Stimulated activated CD8-positive, alpha-beta memory T cell treated with anti-CD3 and anti-CD28 coated beads, Interleukin-4, amount 100 ng/mL, for 1 hour (primary cell): Measurements from ENCODE around the gene DIS3L.
A peak's percentile ranks its signal among the peaks of the same experiment; 100 is the strongest.
"Not testable (repeated sequence)": the region's sequence is repeated elsewhere in the genome, so short reads cannot be mapped to it uniquely, and the experiment has no call there.

Source experiments
- DNase-seq, 2 donors: peaks; one replicate each; pipeline ENCODE4 v3.0.0-alpha.2; 2020; ENCODE audit warnings: low read depth in 2 of 2, low spot score in 1 of 2

DIS3L gene

GRCh38 chr15:66309828-66310227 lies 16.5 kb downstream of the DIS3L start:
- DNase-seq = no peak

DNA sequence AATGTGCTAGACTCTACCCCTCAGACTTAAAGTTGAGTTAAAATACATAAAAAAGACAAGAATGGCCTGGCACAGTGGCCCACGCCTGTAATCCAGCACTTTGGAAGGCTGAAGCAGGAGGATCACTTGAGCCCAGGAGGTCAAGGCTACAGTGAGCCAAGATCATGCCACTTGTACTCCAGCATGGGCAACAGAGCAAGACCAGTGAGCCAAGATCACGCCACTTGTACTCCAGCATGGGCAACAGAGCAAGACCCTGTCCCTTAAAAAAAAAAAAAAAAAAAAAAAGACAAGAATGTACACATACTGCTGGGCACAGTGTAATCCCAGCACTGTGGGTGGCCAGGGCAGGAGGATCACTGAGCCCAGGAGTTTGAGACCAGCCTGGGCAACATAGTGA lies 17.4 kb downstream of the DIS3L start:
- DNase-seq = no peak

- DNase-seq = no peak
Observed at GRCh38 chr15:66312144-66312543, 18.8 kb downstream of the DIS3L start.

DNA sequence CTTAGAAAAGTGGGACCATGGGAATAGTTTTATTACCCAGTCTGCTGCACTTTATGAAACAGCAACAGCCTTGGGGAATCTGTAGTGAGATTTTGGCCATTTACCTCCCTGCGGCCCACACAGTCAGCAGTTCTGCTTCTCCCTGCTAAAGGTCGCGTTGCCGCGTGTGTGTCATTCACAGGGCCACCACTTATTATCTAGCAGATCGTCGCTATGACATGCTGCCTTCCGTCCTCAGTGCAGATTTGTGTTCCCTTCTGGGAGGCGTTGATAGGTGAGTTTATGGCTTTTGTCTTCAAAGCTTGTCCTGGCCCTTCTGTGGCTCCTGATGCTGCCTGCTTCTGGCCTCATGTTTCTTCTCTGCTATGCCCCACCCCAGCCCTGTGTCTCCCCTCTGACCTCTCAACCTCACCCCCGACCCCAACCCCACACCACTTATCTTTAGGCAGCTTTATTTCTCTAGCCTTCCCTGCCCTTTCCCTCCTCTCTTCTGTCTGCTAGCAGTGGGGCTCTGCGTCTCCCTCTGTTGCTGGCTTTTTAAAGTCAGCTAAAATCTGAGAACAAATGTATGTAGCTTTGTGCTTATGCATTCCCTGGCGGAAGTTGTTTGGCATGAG lies 30.1 kb downstream of the DIS3L start:
- no peak for DNase-seq

GRCh38 chr15:66326051-66326450 lies 32.7 kb downstream of the DIS3L start:
- DNase-seq = no peak

GRCh38 chr15:66327736-66328135 lies 34.4 kb downstream of the DIS3L start:
- DNase-seq = no peak

- DNase-seq = no peak
Observed at GRCh38 chr15:66328771-66329170, 35.4 kb downstream of the DIS3L start.

- not testable (repeated sequence) for DNase-seq
Observed at GRCh38 chr15:66348530-66348929, 55.2 kb downstream of the DIS3L start.

DNA sequence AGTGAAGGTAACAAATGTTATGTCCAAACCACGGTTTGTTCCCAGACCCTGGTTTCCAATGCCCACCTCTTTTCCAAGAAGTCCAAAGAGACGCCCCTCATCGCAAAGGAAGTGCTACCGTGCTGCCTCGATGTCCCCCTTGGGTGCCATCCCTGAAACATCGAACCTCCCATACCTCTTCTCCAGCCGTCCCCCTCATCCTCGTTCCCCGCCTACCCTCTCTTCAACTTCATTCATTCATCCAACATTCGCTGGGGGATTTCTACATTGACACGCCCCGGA lies 62.6 kb downstream of the DIS3L start:
- DNase-seq = no peak

- DNase-seq = peak; percentile 93 to 95
Observed at GRCh38 chr15:66356359-66357236, 63.2 kb downstream of the DIS3L start, which contains the start of gene TIPIN. Gene TIPIN, minus strand, starts transcription at chr15:66356685. Its CDS starts 3,738 bp downstream, at chr15:66352947.

DNA sequence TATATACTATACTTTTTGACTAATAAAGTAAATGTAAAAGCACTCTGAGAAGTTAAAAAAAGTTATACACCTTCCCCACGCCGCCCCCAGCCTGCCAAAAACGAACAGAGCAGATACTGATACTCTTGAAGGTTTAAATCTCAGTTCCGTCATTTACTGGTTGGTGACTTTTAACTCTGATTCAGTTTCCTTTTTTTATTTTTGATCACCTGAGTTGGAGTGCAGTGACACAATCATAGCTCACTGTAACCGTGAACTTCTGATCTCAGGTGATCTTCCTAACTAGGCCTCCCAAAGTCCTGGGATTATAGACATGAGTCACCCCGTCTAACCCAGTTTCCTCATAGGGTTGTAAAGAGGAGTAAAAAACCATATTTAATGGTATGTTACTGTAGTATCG lies 66.4 kb downstream of the DIS3L start:
- DNase-seq = no peak

DNA sequence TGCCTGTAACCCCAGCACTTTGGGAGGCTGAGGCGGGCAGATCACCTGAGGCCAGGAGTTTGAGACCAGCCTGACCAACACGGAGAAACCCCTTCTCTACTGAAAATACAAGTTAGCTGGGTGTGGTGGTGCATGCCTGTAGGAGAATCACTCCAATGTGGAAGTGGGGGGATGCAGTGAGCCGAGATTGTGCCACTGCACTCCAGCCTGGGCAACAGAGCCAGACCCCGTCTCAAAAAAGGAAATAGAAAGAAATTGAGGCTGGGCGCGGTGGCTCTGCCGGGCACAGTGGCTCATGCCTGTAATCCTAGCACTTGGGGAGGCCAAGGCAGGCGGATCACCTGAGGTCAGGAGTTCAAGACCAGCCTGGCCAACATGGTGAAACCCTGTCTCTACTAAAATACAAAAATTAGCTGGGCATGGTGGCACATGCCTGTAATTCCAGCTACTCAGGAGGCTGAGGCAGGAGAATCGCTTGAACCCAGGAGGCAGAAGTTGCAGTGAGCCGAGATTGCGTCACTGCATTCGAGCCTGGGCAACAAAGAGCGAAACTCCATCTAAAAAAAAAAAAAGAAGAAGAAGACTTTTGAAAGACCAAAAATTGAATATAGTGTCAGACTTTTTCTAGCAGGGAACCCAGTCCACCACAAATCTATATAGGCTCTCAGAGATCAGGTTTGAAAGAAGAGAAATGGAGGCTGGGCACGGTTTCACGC lies 68.5 kb downstream of the DIS3L start:
- DNase-seq = not testable (repeated sequence)

DNA sequence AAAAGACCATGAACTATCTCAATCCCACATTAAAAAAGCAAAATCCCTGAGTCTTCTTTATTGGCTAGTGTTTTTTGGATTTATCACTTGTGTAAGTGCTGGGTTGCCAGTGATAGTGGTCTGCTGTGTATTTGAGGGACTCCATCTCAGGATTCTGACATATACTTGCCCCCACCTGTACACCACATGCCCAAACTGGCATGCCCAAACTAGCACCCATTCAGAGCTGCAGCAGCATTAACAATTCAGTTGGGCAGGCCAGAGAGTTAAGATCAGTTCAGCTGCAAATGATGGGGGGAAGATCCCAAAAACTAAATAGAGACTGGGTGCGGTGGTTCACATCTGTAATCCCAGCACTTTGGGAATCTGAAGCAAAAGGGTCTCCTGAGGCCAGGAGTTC lies 69.4 kb downstream of the DIS3L start:
- DNase-seq = no peak

GRCh38 chr15:66364944-66365528 lies 71.7 kb downstream of the DIS3L start:
- DNase-seq = no peak

DNA sequence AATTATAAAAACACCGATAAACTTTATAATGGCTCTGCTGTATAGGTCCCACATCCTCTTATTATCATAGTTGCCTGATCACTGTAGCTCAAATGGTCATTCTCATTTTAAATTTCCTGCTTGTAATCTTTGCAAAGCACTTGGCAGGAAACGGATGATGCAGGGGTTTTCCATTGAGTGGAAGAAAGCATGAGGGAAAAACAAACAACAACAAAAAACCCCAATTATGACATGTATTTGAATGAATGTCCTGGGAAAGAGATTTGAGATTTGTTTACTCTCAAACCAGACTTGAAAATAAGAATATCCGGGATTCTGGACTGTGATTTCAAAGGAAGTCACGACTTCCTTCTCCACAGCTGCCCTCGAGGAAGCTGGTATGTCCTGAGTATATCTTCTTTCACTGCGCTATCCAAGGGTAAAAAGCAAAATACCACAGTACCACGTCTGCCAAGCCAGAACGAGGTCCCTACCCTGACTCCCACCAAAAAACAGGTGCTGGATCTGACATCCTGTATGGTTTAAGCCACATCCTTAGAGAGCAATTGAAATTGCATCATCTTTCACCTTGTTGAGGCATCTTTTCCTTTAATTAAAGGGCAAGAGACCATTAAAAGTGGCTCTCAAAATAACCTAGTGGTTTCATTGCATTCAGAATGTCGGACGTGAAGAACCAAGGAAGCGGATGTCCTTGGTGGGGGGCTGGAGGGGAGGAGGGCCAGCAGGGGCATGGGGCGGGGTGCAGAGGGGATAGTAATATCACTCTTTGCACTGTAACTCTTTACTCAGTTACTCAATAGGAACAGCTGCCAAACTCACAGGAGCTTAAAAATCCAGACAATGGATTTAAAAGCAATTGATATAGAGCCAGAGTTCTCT lies 76.6 kb downstream of the DIS3L start:
- no peak for DNase-seq

DNA sequence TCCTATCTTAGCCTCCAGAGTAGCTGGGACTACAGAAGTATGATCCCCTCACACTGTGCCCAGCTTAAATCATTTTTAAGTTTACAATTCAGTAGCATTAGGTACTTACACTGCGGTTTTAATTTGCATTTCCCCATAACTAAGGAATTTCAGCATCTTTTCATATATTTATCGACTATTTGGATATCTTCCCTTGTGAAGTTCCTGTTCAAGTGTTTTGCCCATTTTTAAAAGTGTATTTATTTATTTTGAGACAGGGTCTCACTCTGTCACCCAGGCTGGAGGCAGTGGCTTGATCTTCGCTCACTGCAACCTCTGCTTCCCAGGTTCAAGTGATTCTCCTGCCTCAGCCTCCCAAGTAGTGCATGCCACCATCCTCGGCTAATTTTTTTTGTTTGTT lies 80.8 kb downstream of the DIS3L start:
- no peak for DNase-seq

DNA sequence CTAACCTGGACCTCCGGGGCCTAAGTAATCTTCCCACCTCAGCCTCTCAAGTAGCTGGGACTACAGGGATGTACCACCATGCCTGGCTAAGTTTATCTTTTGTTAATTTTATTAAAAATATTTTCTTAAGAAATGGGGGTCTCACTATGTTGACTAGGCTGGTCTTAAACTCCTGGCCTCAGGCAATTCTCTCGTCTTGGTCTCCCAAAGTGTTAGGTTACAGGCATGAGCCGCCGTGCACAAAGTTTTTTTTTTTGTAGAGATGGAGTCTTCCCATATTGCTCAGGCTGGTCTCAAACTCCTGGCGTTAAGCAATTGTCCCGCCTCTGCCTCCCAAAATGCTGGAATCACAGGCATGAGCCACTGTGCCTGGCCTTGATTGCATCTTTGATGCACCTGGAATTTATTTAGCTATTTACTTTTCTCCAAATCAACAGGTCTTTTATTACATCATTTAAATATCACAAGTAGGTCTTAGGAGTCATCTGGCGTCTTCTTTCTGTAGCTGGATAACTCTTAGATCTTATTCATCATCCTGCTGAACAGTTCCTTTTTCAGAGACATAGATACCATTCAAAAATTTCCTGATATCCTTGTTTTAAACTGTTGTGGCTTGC lies 85.6 kb downstream of the DIS3L start:
- DNase-seq = no peak

GRCh38 chr15:66381376-66381775 lies 88.0 kb downstream of the DIS3L start:
- not testable (repeated sequence) for DNase-seq
